Lung (tissue), 12 donors: Measurements from ENCODE around the gene STK11. TPM values are rescaled to one million over a fixed set of nuclear protein-coding genes. Genes with fewer than 3 reads are reported as not detected.
A peak's percentile ranks its signal among the peaks of the same experiment; 100 is the strongest.

Experiments
- ATAC-seq: fragments of 200-7000 bp; cut with Tn5 transposase; one replicate; pipeline ENCODE4 v1.9.1; 2020; ENCODE audit warnings: moderate number of reproducible peaks; ENCODE audit not compliant: insufficient read depth, low FRiP score
- DNase-seq, 3 donors: peaks; one replicate each; pipeline ENCODE4 v3.0.0-alpha.2; 2013 to 2017
- H3K27ac ChIP-seq, 2 donors: one replicate each; pipeline ENCODE4 v1.5.1; 2013; ENCODE audit warnings: mild to moderate bottlenecking in 2 of 2, moderate library complexity in 2 of 2, control low read depth in 1 of 2, inconsistent platforms in 1 of 2, low read depth in 1 of 2, low read length in 1 of 2
- H3K27me3 ChIP-seq, 3 donors: one replicate each; pipeline ENCODE4 v1.5.1; 2013; ENCODE audit warnings: low read length in 2 of 3; ENCODE audit not compliant: control insufficient read depth in 3 of 3, insufficient read depth in 3 of 3
- H3K36me3 ChIP-seq, 4 donors: one replicate each; pipeline ENCODE4 v1.5.1; 2013; ENCODE audit warnings: low read length in 4 of 4, mild to moderate bottlenecking in 1 of 4, moderate library complexity in 1 of 4; ENCODE audit not compliant: control insufficient read depth in 4 of 4, insufficient read depth in 4 of 4
- H3K4me1 ChIP-seq, 5 donors: one replicate each; pipeline ENCODE4 v1.5.1; 2013; ENCODE audit warnings: low read length in 5 of 5, mild to moderate bottlenecking in 2 of 5, moderate library complexity in 1 of 5; ENCODE audit not compliant: control insufficient read depth in 5 of 5, insufficient read depth in 5 of 5
- H3K4me3 ChIP-seq: one replicate; pipeline ENCODE4 v1.5.1; 2013; ENCODE audit warnings: mild to moderate bottlenecking, control low read depth, moderate library complexity
- H3K9ac ChIP-seq, 2 donors: one replicate each; pipeline ENCODE4 v1.5.1; 2013; ENCODE audit warnings: low read length in 2 of 2, control low read depth in 1 of 2; ENCODE audit not compliant: insufficient read depth in 1 of 2
- H3K9me3 ChIP-seq, 4 donors: one replicate each; pipeline ENCODE4 v1.5.1; 2013; ENCODE audit warnings: low read length in 3 of 4, mild to moderate bottlenecking in 1 of 4, moderate library complexity in 1 of 4; ENCODE audit not compliant: control insufficient read depth in 4 of 4, insufficient read depth in 3 of 4
- WGBS, 2 donors: extraction: QIAGEN DNeasy Blood & Tissue Kit; methylation state at CpG; one replicate each; pipeline ENCODE4 v1.1.7; 2013; 5-methylcytosine and 5-hydroxymethylcytosine counted together
- polyA plus RNA-seq, 2 donors: library from polyadenylated mRNA; stranded (reverse); fragments of 200-250 nt; gene quantifications; one replicate each; pipeline ENCODE4 v1.2.1, GENCODE V29; 2013
- total RNA-seq, 2 donors: library from RNA; depleted of rRNA in 1 of 2; stranded (reverse); fragments of >200 nt in 1 of 2; gene quantifications; one replicate each; pipeline ENCODE4 v1.2.1, GENCODE V29; 2014 to 2021
- TF ChIP-seq, protein P1 (sequence below): IDR thresholded peaks from 2 replicates; pipeline ENCODE4 v1.5.1; 2012; ENCODE audit warnings: mild to moderate bottlenecking; ENCODE audit errors: control extremely low read depth, extremely low read depth
- donor health status: control.
- donor health status: control.
- donor health status: Bipolar disorder and iron deficiency.
- donor health status: healthy.
- donor health status: DM: yes; HTN: yes; CAD: no.

The STK11 gene
- total and polyA plus RNA-seq, 4 donors = 43.1 to 59.8 (median 54.6) TPM

DNA sequence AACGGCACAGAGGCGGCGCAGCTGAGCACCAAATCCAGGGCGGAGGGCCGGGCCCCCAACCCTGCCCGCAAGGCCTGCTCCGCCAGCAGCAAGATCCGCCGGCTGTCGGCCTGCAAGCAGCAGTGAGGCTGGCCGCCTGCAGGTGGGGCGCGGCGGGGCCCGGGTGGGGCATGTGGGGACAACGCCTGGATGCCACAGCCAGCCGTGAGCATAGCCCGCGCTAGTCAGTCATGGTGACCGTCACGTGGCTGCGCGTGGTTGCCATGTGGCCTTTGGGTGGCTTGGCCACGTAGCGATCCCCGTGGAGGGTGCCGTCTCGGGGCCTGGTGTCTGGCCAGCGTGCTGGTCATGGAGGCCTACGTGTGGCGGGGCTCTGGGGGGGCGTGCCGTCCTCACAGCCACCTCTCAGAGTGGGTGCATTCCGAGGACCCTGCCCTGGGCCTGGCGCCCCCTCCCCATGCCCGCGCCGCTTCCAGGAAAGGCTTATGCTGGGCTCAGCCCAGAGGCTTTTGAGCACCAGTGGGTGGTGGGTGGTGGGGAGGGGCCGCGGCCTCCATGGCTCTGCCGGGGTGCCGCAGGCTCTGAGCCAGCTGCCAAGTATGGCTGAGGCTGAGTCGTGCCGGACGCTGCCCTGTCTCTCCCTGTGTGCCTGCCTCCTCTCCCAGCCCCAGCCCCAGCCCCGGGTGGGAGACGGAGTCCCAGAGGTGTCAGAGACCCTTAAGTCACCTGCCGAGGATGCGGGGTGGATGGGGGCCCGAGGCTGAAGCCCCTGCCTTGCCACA is 21.1 kb downstream of the STK11 start:
- Histone ChIP-seq H3K9ac (no peak overlapping the region), H3K4me1 (no peaks in the 10 kb centered on the region), H3K9me3 (no peaks in the 10 kb centered on the region), H3K4me3 (no peak overlapping the region), H3K27me3 (no peaks in the 10 kb centered on the region), H3K27ac (no peak overlapping the region), H3K36me3 (peaks cover 0 to 58% (median 5%) of the 10 kb centered on the region in 4 donors)
- DNase-seq = no peak
- ATAC-seq = no peak
- TF ChIP-seq, protein P1, sequence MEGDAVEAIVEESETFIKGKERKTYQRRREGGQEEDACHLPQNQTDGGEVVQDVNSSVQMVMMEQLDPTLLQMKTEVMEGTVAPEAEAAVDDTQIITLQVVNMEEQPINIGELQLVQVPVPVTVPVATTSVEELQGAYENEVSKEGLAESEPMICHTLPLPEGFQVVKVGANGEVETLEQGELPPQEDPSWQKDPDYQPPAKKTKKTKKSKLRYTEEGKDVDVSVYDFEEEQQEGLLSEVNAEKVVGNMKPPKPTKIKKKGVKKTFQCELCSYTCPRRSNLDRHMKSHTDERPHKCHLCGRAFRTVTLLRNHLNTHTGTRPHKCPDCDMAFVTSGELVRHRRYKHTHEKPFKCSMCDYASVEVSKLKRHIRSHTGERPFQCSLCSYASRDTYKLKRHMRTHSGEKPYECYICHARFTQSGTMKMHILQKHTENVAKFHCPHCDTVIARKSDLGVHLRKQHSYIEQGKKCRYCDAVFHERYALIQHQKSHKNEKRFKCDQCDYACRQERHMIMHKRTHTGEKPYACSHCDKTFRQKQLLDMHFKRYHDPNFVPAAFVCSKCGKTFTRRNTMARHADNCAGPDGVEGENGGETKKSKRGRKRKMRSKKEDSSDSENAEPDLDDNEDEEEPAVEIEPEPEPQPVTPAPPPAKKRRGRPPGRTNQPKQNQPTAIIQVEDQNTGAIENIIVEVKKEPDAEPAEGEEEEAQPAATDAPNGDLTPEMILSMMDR = no peak
- WGBS, 2 donors = 95 to 96% methylated on average over 43 to 50 of the region's 50 CpGs

DNA sequence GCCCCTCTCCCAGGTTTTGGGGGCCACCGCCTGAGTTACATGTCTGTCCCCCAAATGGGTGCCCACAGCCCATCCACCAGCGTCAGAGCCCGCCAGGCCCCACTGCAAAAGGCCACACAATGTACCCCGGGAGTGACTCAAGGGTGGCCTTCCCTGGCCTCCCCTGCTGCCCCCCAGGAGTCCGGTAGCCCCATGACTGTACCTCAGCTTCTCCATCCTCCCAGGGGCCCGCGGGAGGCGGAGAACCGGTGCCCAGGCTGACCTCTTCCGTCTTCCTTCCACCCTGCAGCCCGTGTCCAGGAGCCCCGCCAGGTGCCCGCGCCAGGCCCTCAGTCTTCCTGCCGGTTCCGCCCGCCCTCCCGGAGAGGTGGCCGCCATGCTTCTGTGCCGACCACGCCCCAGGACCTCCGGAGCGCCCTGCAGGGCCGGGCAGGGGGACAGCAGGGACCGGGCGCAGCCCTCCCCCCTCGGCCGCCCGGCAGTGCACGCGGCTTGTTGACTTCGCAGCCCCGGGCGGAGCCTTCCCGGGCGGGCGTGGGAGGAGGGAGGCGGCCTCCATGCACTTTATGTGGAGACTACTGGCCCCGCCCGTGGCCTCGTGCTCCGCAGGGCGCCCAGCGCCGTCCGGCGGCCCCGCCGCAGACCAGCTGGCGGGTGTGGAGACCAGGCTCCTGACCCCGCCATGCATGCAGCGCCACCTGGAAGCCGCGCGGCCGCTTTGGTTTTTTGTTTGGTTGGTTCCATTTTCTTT is 21.9 kb downstream of the STK11 start:
- Histone ChIP-seq H3K4me3 (no peak overlapping the region), H3K9me3 (no peaks in the 10 kb centered on the region), H3K9ac (no peak overlapping the region), H3K27me3 (no peaks in the 10 kb centered on the region), H3K27ac (no peak overlapping the region), H3K4me1 (peaks cover 0 to 5% (median 2%) of the 10 kb centered on the region in 5 donors), H3K36me3 (peaks cover 0 to 54% (median 5%) of the 10 kb centered on the region in 4 donors)
- TF ChIP-seq, protein P1 = no peak
- DNase-seq (peak in 1 of 3 donors; percentile 7), ATAC-seq (no peak)
- 95 to 96% methylated on average over 51 to 56 of the region's 56 CpGs for WGBS, 2 donors

DNA sequence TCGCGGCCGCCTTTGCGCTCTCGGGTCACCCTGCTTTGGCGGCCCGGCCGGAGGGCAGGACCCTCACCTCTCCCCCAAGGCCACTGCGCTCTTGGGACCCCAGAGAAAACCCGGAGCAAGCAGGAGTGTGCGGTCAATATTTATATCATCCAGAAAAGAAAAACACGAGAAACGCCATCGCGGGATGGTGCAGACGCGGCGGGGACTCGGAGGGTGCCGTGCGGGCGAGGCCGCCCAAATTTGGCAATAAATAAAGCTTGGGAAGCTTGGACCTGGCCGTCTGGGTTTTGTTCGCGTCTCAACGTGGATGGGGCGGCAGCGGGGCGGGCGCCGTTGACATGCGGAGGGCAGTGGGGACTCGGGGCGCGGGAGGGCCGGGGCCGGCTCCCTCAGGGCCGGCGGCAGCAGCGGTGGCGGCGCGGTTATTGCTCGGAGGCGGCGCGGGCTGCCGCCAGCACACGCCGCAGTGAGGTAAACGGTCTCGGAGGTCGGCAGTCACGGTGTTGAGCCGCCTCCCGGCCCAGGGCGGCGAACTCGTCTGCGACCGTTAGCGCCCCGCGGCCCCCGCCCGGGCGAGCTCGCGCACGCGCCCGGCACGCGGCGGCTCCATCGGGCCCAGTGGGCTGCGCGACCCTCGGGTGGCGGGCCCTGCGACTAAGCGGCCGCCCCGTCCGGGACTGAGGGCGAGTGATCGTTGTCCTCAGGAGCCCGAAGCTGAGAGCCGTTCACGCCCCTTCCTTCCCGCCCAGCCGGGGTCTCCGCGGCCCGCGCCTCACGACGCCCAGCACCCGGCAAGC is 22.8 kb downstream of the STK11 start:
- no peaks in the 10 kb centered on the region for H3K27me3 ChIP-seq
- TF ChIP-seq, protein P1 = no peak
- H3K4me3 ChIP-seq = no peak overlapping the region
- peaks cover 0 to 45% (median 4%) of the 10 kb centered on the region in 4 donors for H3K36me3 ChIP-seq
- DNase-seq (no peak), ATAC-seq (no peak)
- no peak overlapping the region for H3K27ac ChIP-seq
- no peak overlapping the region for H3K9ac ChIP-seq
- no peaks in the 10 kb centered on the region for H3K9me3 ChIP-seq
- peaks cover 0 to 12% (median 6%) of the 10 kb centered on the region in 5 donors for H3K4me1 ChIP-seq
- 97 to 98% methylated on average over 95 to 100 of the region's 100 CpGs for WGBS, 2 donors
